Upper lobe of left lung (tissue), 4 donors: Measurements from ENCODE around the gene VSTM2B.

ENCODE experiments used
- POLR2AphosphoS5 ChIP-seq, 2 donors: sonication (generic); formaldehyde crosslinking; IDR thresholded peaks; one replicate each; pipeline ENCODE4 v1.5.1; 2017; ENCODE audit warnings: antibody characterized with exemption in 2 of 2
- TF ChIP-seq, protein P1 (sequence below), 6 experiments: fragments of 450-650 bp in 4 of 6; fragments of 200-600 bp in 2 of 6; sonication (generic) in 2 of 6; IDR thresholded peaks; one replicate each; pipeline ENCODE4 v1.5.1; 2016 to 2019; ENCODE audit warnings: antibody characterized with exemption in 6 of 6

DNA sequence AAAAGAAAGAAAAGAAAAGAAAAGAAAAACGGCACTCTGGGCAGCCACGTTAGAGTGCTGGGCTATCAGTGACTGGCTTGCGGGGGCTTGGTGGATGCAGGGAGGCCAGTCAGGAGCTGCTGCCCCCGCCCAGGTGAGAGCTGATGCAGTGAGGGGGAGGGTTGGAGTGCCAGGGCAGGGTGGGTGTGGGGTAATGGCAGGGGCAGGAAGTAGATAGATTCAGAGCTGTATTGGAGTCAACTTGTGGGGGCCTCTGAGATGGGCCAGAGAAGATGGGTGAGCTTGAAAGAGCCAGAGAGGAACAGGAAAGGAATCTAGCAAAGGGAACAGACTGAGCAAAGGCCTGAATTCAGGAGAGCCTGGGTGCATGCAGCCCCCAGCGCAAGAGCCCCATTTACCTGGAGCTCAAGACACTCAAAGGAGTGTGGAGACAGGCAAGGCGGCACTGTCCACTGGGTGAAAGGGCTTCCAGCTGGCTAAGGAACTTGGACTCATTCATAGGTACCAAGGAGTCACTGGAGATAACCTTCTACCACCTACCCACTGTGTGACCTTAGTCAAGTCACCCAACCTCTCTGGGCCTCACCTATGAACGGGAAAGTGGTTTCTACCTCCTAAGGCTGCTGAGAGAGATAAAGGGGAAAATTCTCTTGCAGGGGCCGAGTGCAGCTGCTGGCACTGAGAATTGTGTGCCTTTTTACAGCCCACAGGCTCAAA lies 20.2 kb downstream of the VSTM2B start:
- no peak for TF ChIP-seq POLR2AphosphoS5 (IDR thresholded peaks at IDR 0.05)
- TF ChIP-seq, protein P1, sequence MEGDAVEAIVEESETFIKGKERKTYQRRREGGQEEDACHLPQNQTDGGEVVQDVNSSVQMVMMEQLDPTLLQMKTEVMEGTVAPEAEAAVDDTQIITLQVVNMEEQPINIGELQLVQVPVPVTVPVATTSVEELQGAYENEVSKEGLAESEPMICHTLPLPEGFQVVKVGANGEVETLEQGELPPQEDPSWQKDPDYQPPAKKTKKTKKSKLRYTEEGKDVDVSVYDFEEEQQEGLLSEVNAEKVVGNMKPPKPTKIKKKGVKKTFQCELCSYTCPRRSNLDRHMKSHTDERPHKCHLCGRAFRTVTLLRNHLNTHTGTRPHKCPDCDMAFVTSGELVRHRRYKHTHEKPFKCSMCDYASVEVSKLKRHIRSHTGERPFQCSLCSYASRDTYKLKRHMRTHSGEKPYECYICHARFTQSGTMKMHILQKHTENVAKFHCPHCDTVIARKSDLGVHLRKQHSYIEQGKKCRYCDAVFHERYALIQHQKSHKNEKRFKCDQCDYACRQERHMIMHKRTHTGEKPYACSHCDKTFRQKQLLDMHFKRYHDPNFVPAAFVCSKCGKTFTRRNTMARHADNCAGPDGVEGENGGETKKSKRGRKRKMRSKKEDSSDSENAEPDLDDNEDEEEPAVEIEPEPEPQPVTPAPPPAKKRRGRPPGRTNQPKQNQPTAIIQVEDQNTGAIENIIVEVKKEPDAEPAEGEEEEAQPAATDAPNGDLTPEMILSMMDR (IDR thresholded peaks at IDR 0.05) = no peak
